T-cell (primary cell): ENCODE results near the gene CEACAM20. TPM values are rescaled to one million over a fixed set of nuclear protein-coding genes. Genes with fewer than 3 reads are reported as not detected.
A peak's percentile ranks its signal among the peaks of the same experiment; 100 is the strongest.

ENCODE experiments used
- ATAC-seq, 4 experiments: fragments of 200-7000 bp in 3 of 4; fragments of 150-1000 bp in 1 of 4; cut with Tn5 transposase; replicated peaks in 1 of 4; 1 replicate in 3 of 4; 2 replicates in 1 of 4; pipeline ENCODE4 v1.10.0; 2021; ENCODE audit warnings: moderate library complexity in 3 of 4, mild to moderate bottlenecking in 2 of 4, moderate number of reproducible peaks in 1 of 4
- CTCF ChIA-PET, 2 donors: fragments of 300-600 bp; sonication (Branson Sonifier 250); formaldehyde crosslinking; loops; one replicate each; lab custom pipeline; 2022; ENCODE audit warnings: antibody characterized with exemption in 2 of 2; lab: Charles Lee
- POLR2A ChIA-PET, 2 donors: fragments of 300-600 bp; sonication (Branson Sonifier 250); formaldehyde crosslinking; loops; one replicate each; lab custom pipeline; 2022; ENCODE audit warnings: antibody characterized with exemption in 2 of 2; lab: Charles Lee
- DNase-seq, 35 experiments: peaks; one replicate each; pipeline versions ENCODE4 v3.0.0 to v3.0.0-alpha.2; 2013 to 2023
- H3K27ac ChIP-seq: one replicate; pipeline ENCODE4 v1.5.1; 2013; ENCODE audit warnings: low read length
- H3K27me3 ChIP-seq, 2 experiments: replicated peaks in 1 of 2; 1 replicate in 1 of 2; 2 replicates in 1 of 2; pipeline versions ENCODE4 v1.6.1 to v1.7.0; 2013; ENCODE audit warnings: low read length in 1 of 2, mixed read lengths in 1 of 2; ENCODE audit not compliant: control insufficient read depth in 2 of 2, insufficient read depth in 2 of 2; ENCODE audit errors: extremely low read depth in 1 of 2
- H3K36me3 ChIP-seq, 2 donors: 1 replicate in 1 of 2; 2 replicates in 1 of 2; pipeline versions ENCODE4 v1.6.1 to v1.7.0; 2013; ENCODE audit warnings: low read length in 1 of 2; ENCODE audit not compliant: control insufficient read depth in 2 of 2, insufficient read depth in 1 of 2; ENCODE audit errors: extremely low read depth in 1 of 2
- H3K4me1 ChIP-seq, 2 experiments: 1 replicate in 1 of 2; 2 replicates in 1 of 2; pipeline versions ENCODE4 v1.6.1 to v1.7.0; 2013; ENCODE audit warnings: low read length in 2 of 2, mixed read lengths in 1 of 2; ENCODE audit not compliant: insufficient read depth in 2 of 2, control insufficient read depth in 1 of 2; ENCODE audit errors: extremely low read depth in 1 of 2
- H3K4me3 ChIP-seq, 2 donors: 1 replicate in 1 of 2; 2 replicates in 1 of 2; pipeline versions ENCODE4 v1.5.1 to v1.7.0; 2013; ENCODE audit warnings: mild to moderate bottlenecking in 2 of 2, low read length in 1 of 2, moderate library complexity in 1 of 2; ENCODE audit not compliant: control insufficient read depth in 1 of 2; ENCODE audit errors: extremely low read depth in 1 of 2
- H3K9me3 ChIP-seq: 2 replicates; pipeline ENCODE4 v1.7.0; 2013
- H3K27ac Mint-ChIP-seq, 2 donors: one replicate each; pipeline ENCODE4 v1.8.0; 2020 to 2021; ENCODE audit warnings: mild to moderate bottlenecking in 2 of 2, mixed read lengths in 2 of 2
- H3K27me3 Mint-ChIP-seq, 2 donors: one replicate each; pipeline ENCODE4 v1.8.0; 2021 to 2022; ENCODE audit warnings: mixed read lengths in 2 of 2
- H3K36me3 Mint-ChIP-seq: one replicate; pipeline ENCODE4 v1.8.0; 2021; ENCODE audit warnings: mixed read lengths
- H3K4me1 Mint-ChIP-seq, 3 donors: one replicate each; pipeline ENCODE4 v1.8.0; 2020 to 2022; ENCODE audit warnings: mixed read lengths in 3 of 3, mild to moderate bottlenecking in 1 of 3
- H3K4me3 Mint-ChIP-seq, 3 donors: one replicate each; pipeline ENCODE4 v1.8.0; 2020 to 2022; ENCODE audit warnings: mild to moderate bottlenecking in 3 of 3, mixed read lengths in 3 of 3, moderate library complexity in 3 of 3
- H3K9me3 Mint-ChIP-seq, 3 donors: one replicate each; pipeline ENCODE4 v1.8.0; 2020 to 2022; ENCODE audit warnings: mixed read lengths in 3 of 3
- WGBS: methylation state at CpG from one replicate; pipeline ENCODE4 v1.1.5; 2013; ENCODE audit warnings: missing lambda C conversion rate; ENCODE audit not compliant: insufficient coverage; 5-methylcytosine and 5-hydroxymethylcytosine counted together
- total RNA-seq, 35 experiments: library from RNA in 6 of 35; stranded (reverse) in 6 of 35; fragments of 120-200 nt in 1 of 35; gene quantifications; one replicate each; pipeline versions ENCODE4 v1.2.1 to v1.2.4 and lab custom pipeline; 2013 to 2026

CEACAM20 gene
- total RNA-seq, 5 donors from 2014 or later (not counting 1 experiment from before 2014, with no cell fraction given) = not detected

DNA sequence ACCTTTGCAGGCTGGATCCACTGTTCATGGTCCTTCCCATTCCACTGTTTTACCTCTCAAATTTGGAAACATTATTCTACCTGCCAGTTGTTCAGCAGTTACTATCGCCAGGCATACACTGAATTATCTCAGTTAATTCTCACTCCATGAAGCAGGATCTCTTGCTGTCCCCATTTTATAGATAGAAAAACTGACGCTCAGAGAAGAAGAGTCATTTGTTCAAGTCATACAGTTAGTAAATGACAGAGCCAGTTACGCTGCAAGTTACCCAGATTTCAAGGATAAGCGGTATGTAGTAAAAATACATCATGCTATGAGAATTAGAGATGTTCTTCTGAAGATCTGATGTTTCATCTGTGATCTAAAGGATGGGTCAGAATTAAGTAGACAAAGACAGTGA lies 43.7 kb upstream of the CEACAM20 start:
- Mint-ChIP-seq H3K36me3 (no peaks in the 10 kb centered on the region), H3K27ac (no peak overlapping the region), H3K27me3 (peaks cover 10 to 18% of the 10 kb centered on the region in 2 donors), H3K4me1 (peaks cover 0 to 7% (median 0%) of the 10 kb centered on the region in 3 donors), H3K4me3 (no peak overlapping the region), H3K9me3 (peaks cover 0 to 9% (median 6%) of the 10 kb centered on the region in 3 donors)
- POLR2A ChIA-PET = no interaction called here
- DNase-seq (no peak), ATAC-seq (no peak)
- Histone ChIP-seq H3K27ac (no peak overlapping the region), H3K4me3 (no peak overlapping the region), H3K4me1 (no peaks in the 10 kb centered on the region), H3K36me3 (no peaks in the 10 kb centered on the region), H3K9me3 (no peaks in the 10 kb centered on the region), H3K27me3 (peaks cover 0 to 12% of the 10 kb centered on the region in 2 experiments)
- CTCF ChIA-PET = no interaction called here
- WGBS = 90% methylated on average over 4 of the region's 4 CpGs

DNA sequence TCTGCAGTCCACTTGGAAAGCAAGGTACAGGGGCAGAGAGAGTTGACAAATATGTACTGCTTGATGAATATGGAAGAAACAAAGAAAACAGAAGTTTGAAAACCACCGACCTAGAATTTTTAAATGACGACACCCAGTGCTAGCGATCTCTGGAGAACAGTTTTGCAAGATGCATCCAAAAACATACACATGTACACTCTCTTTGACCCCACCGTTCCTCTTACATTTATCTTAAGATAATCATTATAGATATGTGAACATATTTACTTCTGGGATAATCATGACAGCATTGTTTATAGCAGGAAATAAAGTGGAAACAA lies 43.1 kb upstream of the CEACAM20 start:
- Histone ChIP-seq H3K27me3 (peaks cover 0 to 13% of the 10 kb centered on the region in 2 experiments), H3K4me3 (no peak overlapping the region), H3K36me3 (no peaks in the 10 kb centered on the region), H3K4me1 (no peaks in the 10 kb centered on the region), H3K27ac (no peak overlapping the region), H3K9me3 (no peaks in the 10 kb centered on the region)
- no peak overlapping the region for H3K4me3 Mint-ChIP-seq
- no CpG with 5 or more reads among the region's 4 CpGs for WGBS
- ChIA-PET POLR2A (no interaction called here), CTCF (no interaction called here)
- H3K9me3 Mint-ChIP-seq = peaks cover 0 to 6% (median 3%) of the 10 kb centered on the region in 3 donors
- no peak for DNase-seq
- H3K36me3 Mint-ChIP-seq = no peaks in the 10 kb centered on the region
- H3K27ac Mint-ChIP-seq = no peak overlapping the region
- H3K27me3 Mint-ChIP-seq = peaks cover 14 to 18% of the 10 kb centered on the region in 2 donors
- H3K4me1 Mint-ChIP-seq = peaks cover 0 to 7% (median 0%) of the 10 kb centered on the region in 3 donors
- no peak for ATAC-seq

GRCh38 chr19:44571830-44572580 lies 42.5 kb upstream of the CEACAM20 start:
- ChIA-PET POLR2A (no interaction called here), CTCF (interaction anchor here (1.4 to 1.8 kb wide), 2 partner anchors 85 kb away, joined by 5 to 10 read pairs; no protein-coding TSS in a partner anchor)
- peaks cover 14 to 21% of the 10 kb centered on the region in 2 donors for H3K27me3 Mint-ChIP-seq
- H3K4me1 Mint-ChIP-seq = peaks cover 0 to 7% (median 0%) of the 10 kb centered on the region in 3 donors
- Histone ChIP-seq H3K9me3 (no peaks in the 10 kb centered on the region), H3K4me3 (no peak overlapping the region), H3K27ac (no peak overlapping the region), H3K36me3 (no peaks in the 10 kb centered on the region), H3K4me1 (no peaks in the 10 kb centered on the region), H3K27me3 (peaks cover 0 to 13% of the 10 kb centered on the region in 2 experiments)
- 74% methylated on average over 5 of the region's 5 CpGs for WGBS
- DNase-seq (no peak), ATAC-seq (no peak)
- no peak overlapping the region for H3K4me3 Mint-ChIP-seq
- no peak overlapping the region for H3K27ac Mint-ChIP-seq
- H3K9me3 Mint-ChIP-seq = peaks cover 0 to 6% (median 0%) of the 10 kb centered on the region in 3 donors
- no peaks in the 10 kb centered on the region for H3K36me3 Mint-ChIP-seq

GRCh38 chr19:44570984-44571684 lies 41.7 kb upstream of the CEACAM20 start:
- H3K4me3 Mint-ChIP-seq = no peak overlapping the region

GRCh38 chr19:44570603-44570983 lies 41.1 kb upstream of the CEACAM20 start:
- H3K4me3 Mint-ChIP-seq = no peak overlapping the region
- POLR2A ChIA-PET = no interaction called here

More at GRCh38 chr19:44570984-44571684, 41.7 kb upstream of the CEACAM20 start:
- CTCF ChIA-PET = interaction anchor here (0.6 to 1.8 kb wide), 4 partner anchors 18 to 281 kb away, joined by 4 to 10 read pairs (median 4); no protein-coding TSS in a partner anchor
- H3K9me3 Mint-ChIP-seq = peaks cover 0 to 6% (median 0%) of the 10 kb centered on the region in 3 donors
- H3K4me1 Mint-ChIP-seq = peaks cover 0 to 7% (median 0%) of the 10 kb centered on the region in 3 donors
- DNase-seq (peak in 23 of 35 experiments; percentile 3 to 66 (median 26)), ATAC-seq (no peak)
- POLR2A ChIA-PET = no interaction called here
- no peaks in the 10 kb centered on the region for H3K36me3 Mint-ChIP-seq
- 66% methylated on average over 10 of the region's 13 CpGs for WGBS
- Histone ChIP-seq H3K9me3 (no peaks in the 10 kb centered on the region), H3K4me3 (no peak overlapping the region), H3K4me1 (no peaks in the 10 kb centered on the region), H3K36me3 (no peaks in the 10 kb centered on the region), H3K27ac (no peak overlapping the region), H3K27me3 (peaks cover 0 to 13% of the 10 kb centered on the region in 2 experiments)
- no peak overlapping the region for H3K27ac Mint-ChIP-seq
- H3K27me3 Mint-ChIP-seq = peaks cover 14 to 25% of the 10 kb centered on the region in 2 donors

GRCh38 chr19:44567745-44568144 lies 38.3 kb upstream of the CEACAM20 start:
- no peak overlapping the region for H3K27ac Mint-ChIP-seq
- no peak overlapping the region for H3K4me3 ChIP-seq
- no peaks in the 10 kb centered on the region for H3K9me3 ChIP-seq
- no peaks in the 10 kb centered on the region for H3K36me3 Mint-ChIP-seq
- peaks cover 9 to 31% of the 10 kb centered on the region in 2 donors for H3K27me3 Mint-ChIP-seq
- peaks cover 0 to 7% (median 0%) of the 10 kb centered on the region in 3 donors for H3K4me1 Mint-ChIP-seq
- no CpG with 5 or more reads among the region's 2 CpGs for WGBS
- ATAC-seq (no peak), DNase-seq (no peak)
- no peaks in the 10 kb centered on the region for H3K4me1 ChIP-seq
- peaks cover 0 to 7% of the 10 kb centered on the region in 2 experiments for H3K27me3 ChIP-seq
- POLR2A ChIA-PET = no interaction called here
- no peak overlapping the region for H3K4me3 Mint-ChIP-seq
- H3K36me3 ChIP-seq = no peaks in the 10 kb centered on the region
- no peak overlapping the region for H3K27ac ChIP-seq
- peaks cover 0 to 6% (median 0%) of the 10 kb centered on the region in 3 donors for H3K9me3 Mint-ChIP-seq
- CTCF ChIA-PET = no interaction called here

More at GRCh38 chr19:44570603-44570983, 41.1 kb upstream of the CEACAM20 start:
- Histone ChIP-seq H3K9me3 (no peaks in the 10 kb centered on the region), H3K4me3 (no peak overlapping the region), H3K27ac (no peak overlapping the region), H3K27me3 (peaks cover 0 to 13% of the 10 kb centered on the region in 2 experiments), H3K4me1 (no peaks in the 10 kb centered on the region), H3K36me3 (no peaks in the 10 kb centered on the region)
- Mint-ChIP-seq H3K27ac (no peak overlapping the region), H3K4me1 (peaks cover 0 to 7% (median 0%) of the 10 kb centered on the region in 3 donors), H3K27me3 (peaks cover 14 to 30% of the 10 kb centered on the region in 2 donors), H3K9me3 (peaks cover 0 to 6% (median 0%) of the 10 kb centered on the region in 3 donors), H3K36me3 (no peaks in the 10 kb centered on the region)
- ATAC-seq (no peak), DNase-seq (no peak)
- WGBS = 53% methylated on average over 3 of the region's 3 CpGs
- CTCF ChIA-PET = interaction anchor here (0.6 to 1.8 kb wide), 4 partner anchors 18 to 282 kb away, joined by 4 to 10 read pairs (median 4); no protein-coding TSS in a partner anchor
